Inflammatory macrophage (primary cell): Measurements from ENCODE around the gene CYTH1.

Experiments
- DNase-seq, 2 donors: peaks; one replicate each; pipeline ENCODE4 v3.0.0-alpha.2; 2020 to 2022

CYTH1 gene

GRCh38 chr17:78669256-78669974 lies 112.7 kb downstream of the CYTH1 start:
- no peak for DNase-seq

- DNase-seq, result no peak
These were observed 113.2 kb downstream of the CYTH1 start for GRCh38 chr17:78668847-78669246.

- no peak for DNase-seq
These were observed 114.1 kb downstream of the CYTH1 start for GRCh38 chr17:78667741-78668640.

- no peak for DNase-seq
These were observed 115.0 kb downstream of the CYTH1 start for GRCh38 chr17:78667091-78667490.

- DNase-seq, result peak; percentile 66 to 70
These were observed 115.8 kb downstream of the CYTH1 start for GRCh38 chr17:78665952-78666920.

- no peak for DNase-seq
These were observed 116.6 kb downstream of the CYTH1 start for GRCh38 chr17:78665387-78665951.

- peak; percentile 48 to 63 for DNase-seq
These were observed 117.3 kb downstream of the CYTH1 start for GRCh38 chr17:78664476-78665386.

GRCh38 chr17:78661093-78661770 lies 120.8 kb downstream of the CYTH1 start:
- DNase-seq, result no peak

GRCh38 chr17:78659546-78659945 lies 122.5 kb downstream of the CYTH1 start:
- DNase-seq, result no peak

- DNase-seq, result no peak
These were observed 123.7 kb downstream of the CYTH1 start for GRCh38 chr17:78658281-78658785.

GRCh38 chr17:78655251-78655940 lies 126.7 kb downstream of the CYTH1 start:
- DNase-seq, result no peak

- peak; percentile 27 to 67 for DNase-seq
These were observed 127.7 kb downstream of the CYTH1 start for GRCh38 chr17:78654325-78654724.

- no peak for DNase-seq
These were observed 128.7 kb downstream of the CYTH1 start for GRCh38 chr17:78653382-78653781.

- DNase-seq, result peak in 1 of 2 donors; percentile 88
These were observed 129.2 kb downstream of the CYTH1 start for GRCh38 chr17:78652913-78653312.

- DNase-seq, result no peak
These were observed 130.0 kb downstream of the CYTH1 start for GRCh38 chr17:78652024-78652423.

- no peak for DNase-seq
These were observed 130.5 kb downstream of the CYTH1 start for GRCh38 chr17:78651554-78651953.

- no peak for DNase-seq
These were observed 131.9 kb downstream of the CYTH1 start for GRCh38 chr17:78650093-78650715.

- DNase-seq, result no peak
These were observed 133.8 kb downstream of the CYTH1 start for GRCh38 chr17:78648293-78648692.

- DNase-seq, result peak; percentile 60 to 80
These were observed 135.0 kb downstream of the CYTH1 start for GRCh38 chr17:78647032-78647431.
